T-helper 2 cell treated with Interferon-gamma antibody and Interleukin-4, amounts not matched to agents 100 ng/mL and 5 ng/mL, for 36 hours (primary cell): Measurements from ENCODE around the gene LDAH. TPM values are rescaled to one million over a fixed set of nuclear protein-coding genes. Genes with fewer than 3 reads are reported as not detected.

Experiments used
- intact Hi-C: fragments of 100-400 bp; cut with micrococcal nuclease; formaldehyde crosslinking; loops from one replicate; pipeline ENCODE4 v1.15.1; 2023
- total RNA-seq: library from RNA; stranded (reverse); gene quantifications from 2 replicates; pipeline ENCODE4 v1.2.3, GENCODE V29; 2022

The LDAH gene
- total RNA-seq, 1 donor from 2014 or later = 31.3 TPM

DNA sequence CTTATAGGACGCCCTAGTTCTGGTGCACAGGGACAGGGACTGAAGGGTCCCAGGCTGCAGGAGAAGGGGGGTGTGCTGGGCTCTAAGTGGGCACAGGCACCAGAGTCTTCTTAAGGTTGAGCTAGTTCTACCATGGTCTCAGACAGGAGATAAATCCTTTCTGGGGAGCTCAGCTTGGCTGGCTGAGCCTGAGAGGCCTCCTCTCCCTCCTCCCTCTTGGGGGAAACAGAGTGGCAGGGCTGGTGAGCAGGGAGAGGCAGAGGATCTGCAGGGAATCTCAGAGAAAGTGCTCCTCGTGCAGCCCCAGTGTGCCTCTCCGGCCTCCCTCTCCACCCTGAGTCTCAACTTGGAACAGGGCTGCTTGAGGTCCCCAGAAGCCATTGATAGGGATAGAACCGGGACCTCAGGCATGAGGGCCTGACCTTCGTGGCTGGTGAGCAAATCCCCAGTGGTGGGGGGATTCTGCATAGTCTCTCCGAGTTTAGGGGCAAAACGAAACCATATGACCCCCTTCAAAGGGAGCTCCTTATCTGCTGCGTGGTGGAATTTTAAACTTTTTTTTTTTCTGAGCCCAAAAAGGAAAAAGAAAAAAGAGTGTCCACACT, 153.9 kb downstream of the LDAH start:
- intact Hi-C loops = no loop called here

GRCh38 chr2:20668451-20668850, 154.4 kb downstream of the LDAH start:
- intact Hi-C loops = no loop called here

DNA sequence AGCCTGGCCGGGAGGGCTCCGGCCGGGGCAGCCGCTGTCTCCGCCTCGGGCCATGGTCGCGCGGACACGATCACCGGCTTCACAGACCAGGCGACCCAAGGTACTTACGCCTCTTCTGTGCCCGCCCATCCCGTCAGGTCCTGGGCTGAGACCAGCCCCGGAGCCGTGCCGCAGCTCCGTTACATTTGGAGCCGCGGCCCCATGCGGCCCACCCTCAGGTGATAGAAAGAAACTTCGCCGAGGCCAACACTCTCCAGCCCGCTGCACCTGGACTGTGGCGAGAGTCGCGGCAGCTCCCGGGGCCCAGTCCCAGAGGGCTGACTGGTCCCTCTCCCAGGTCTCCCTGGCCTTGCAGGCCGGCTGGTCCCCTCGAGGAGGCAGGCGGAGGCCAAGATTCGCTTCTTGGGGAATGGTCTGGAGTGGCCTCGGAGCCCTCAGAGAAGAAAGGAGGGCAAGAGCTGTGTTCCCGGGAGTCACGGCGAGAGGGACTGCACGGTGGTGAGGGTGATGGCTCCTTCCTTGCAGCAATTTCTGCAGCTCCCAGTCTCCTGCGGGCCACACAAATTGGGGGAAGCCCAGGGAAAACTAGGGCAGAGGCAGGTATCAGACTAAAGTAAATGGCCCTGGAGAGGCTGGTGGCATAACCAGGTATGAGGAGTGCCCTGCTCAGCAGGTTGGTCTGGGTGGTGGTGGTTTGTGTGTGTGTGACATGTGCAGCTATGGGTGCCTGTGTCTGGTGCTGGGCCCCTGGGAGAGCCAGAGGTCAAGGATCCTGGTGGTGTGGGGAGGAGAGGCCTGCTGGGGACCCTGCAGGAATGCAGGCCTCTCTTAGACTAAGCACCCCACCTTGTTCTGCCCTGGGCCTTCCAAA, 155.1 kb downstream of the LDAH start:
- intact Hi-C loops = no loop called here

DNA sequence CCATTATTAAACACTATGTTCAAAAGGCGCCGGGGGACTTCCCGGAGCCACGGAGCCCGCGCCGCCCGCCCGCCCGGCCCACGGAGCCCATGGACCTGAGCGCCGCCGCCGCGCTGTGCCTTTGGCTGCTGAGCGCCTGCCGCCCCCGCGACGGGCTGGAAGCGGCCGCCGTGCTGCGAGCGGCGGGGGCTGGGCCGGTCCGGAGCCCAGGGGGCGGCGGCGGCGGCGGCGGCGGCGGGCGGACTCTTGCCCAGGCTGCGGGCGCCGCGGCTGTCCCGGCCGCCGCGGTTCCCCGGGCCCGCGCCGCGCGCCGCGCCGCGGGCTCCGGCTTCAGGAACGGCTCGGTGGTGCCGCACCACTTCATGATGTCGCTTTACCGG, 155.8 kb downstream of the LDAH start:
- intact Hi-C loops = no loop called here

DNA sequence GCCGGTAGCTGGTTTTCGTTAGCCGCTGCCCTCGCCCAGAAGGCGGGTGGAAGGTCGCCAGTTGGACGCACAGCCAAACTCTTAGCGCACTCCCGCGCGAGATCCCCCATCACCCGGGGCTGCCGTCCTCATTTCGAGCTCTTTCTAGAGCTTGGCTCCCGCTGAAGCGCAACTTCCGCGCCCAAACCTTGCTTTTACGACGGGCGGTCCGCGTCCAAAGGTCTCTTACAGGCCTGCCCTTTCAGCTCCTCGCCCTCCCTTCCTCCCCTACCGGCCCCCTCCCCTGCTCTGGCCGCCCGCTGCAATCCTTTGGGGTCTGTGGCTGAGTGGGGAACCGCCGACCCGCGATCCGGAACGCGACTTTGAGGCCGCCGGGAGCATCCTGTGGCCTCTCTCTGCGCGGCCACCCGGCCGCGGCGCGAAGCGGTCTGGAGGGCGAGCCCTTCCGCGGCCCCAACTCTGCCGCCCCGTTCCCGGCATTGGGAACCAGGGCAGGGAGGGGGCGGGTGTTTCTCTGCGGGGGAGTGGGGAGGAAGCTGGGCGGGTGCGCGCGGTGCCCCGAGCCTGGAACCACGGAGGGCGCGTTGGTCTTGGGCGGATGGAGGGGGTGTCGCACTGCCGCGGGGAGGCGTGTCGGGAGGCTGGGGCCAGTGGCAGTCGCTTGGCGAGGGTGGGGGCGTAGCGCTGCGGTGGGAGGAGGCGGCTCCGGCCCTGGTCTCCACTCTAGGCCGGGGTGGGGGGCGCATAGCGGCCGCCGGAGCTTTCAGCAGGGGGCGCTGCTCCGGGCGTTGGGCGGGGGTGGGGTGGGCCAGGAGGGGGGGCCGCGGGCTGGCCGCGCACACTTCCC, 156.4 kb downstream of the LDAH start, which contains the start of gene GDF7:
TSS of gene GDF7 (plus strand) at position 841 of the 847 bp plus-strand sequence. CDS start 96 bp downstream, outside the sequence.
- intact Hi-C loops = loop anchor here (1.0 kb wide), 1 partner anchor 15 kb away; the partner anchor contains the start of gene HS1BP3

GRCh38 chr2:20666005-20666303, 156.9 kb downstream of the LDAH start:
- intact Hi-C loops = loop anchor here (1.0 kb wide), 1 partner anchor 15 kb away; the partner anchor contains the start of gene HS1BP3

- intact Hi-C loops = loop anchor here (1.0 kb wide), 1 partner anchor 14 kb away; the partner anchor contains the start of gene HS1BP3
Observed at GRCh38 chr2:20665243-20666004, 157.5 kb downstream of the LDAH start.

- intact Hi-C loops = loop anchor here (5.0 kb wide), 3 partner anchors 118 to 653 kb away; no protein-coding TSS in a partner anchor
Observed at GRCh38 chr2:20664431-20665242, 158.3 kb downstream of the LDAH start.

- intact Hi-C loops = loop anchor here (5.0 kb wide), 3 partner anchors 118 to 653 kb away; no protein-coding TSS in a partner anchor
Observed at GRCh38 chr2:20664071-20664390, 158.9 kb downstream of the LDAH start.

GRCh38 chr2:20663196-20664070, 159.5 kb downstream of the LDAH start:
- intact Hi-C loops = loop anchor here (5.0 kb wide), 3 partner anchors 119 to 654 kb away; no protein-coding TSS in a partner anchor

- intact Hi-C loops = loop anchor here (5.0 kb wide), 3 partner anchors 120 to 655 kb away; no protein-coding TSS in a partner anchor
Observed at GRCh38 chr2:20662308-20662937, 160.5 kb downstream of the LDAH start.

GRCh38 chr2:20661421-20662307, 161.2 kb downstream of the LDAH start:
- intact Hi-C loops = loop anchor here (1.0 to 5.0 kb wide), 4 partner anchors 121 to 656 kb away; no protein-coding TSS in a partner anchor

DNA sequence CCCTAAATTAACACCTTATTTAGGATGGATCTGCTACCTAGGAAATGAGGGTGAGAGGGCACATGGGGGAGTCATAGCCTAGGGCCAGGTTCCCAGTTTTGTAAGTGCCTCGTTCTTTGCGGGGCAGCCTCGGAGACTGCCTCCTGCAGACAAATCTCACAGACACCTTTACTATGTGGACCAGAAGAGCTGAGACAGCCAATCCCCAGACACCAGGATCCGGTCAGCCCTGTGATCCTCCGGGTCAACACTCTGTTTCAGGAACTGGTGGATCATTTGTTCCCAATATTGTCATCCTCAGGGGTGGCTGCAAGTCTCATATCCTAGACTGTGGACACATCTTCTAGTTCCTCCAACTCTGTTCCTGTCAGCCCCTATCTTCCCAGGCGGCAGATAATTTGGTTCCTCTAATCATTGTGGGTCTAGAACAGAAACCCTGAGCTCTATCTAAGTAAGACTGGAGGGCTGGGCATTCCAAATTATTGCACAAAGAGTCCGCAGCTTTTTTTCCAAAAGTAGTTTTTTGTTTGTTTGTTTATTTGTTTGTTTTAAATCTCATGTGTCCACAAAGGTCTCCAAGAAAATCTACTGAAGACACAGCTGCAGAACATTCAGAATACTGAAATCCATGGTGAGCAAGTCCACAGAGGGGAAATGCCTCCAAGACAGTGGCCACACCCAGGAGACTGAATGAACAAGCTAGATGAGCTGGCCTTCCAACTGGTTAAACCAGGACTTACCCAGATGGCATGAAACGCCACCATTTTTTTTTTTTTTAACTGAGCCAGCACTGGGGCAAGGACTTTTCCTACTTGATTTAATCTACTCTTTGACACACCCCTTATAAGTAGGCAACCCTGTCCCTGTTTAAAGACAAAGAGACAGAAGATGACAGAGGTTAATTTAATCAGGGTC, 162.1 kb downstream of the LDAH start:
- intact Hi-C loops = loop anchor here (1.0 to 5.0 kb wide), 4 partner anchors 122 to 657 kb away; no protein-coding TSS in a partner anchor

DNA sequence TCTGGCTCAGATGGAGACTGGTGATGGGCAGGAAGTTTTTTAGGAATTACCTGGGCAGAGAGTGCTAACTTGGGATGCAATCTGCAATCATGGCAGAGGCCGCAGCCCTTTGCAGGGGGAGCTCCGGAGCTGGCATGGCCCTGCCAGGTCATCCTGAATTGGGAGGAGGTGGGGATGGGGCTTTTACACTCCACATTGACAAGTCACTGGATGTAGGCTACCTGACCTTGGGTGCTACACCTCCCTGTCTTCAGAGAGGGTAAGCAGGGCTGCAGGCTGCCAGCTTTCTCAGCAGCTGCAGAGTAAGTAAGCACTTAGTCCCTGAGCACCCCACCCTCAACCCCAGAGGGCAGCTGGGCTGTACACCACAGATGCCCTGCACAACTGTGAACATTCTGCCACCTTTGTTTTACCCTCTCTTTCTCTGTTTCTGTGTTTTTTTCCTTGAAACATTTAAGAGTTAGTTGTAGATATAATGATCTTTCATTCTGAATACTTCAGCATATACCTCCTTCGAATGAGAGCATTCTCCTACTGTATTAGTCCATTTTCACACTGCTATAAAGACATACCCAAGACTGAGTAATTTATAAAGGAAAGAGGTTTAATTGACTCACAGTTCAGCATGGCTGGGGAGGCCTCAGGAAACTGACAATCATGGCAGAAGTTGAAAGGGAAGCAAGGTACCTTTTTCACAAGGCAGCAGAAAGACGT, 165.2 kb downstream of the LDAH start:
- intact Hi-C loops = loop anchor here (10.0 kb wide), 1 partner anchor 413 kb away; no protein-coding TSS in a partner anchor

DNA sequence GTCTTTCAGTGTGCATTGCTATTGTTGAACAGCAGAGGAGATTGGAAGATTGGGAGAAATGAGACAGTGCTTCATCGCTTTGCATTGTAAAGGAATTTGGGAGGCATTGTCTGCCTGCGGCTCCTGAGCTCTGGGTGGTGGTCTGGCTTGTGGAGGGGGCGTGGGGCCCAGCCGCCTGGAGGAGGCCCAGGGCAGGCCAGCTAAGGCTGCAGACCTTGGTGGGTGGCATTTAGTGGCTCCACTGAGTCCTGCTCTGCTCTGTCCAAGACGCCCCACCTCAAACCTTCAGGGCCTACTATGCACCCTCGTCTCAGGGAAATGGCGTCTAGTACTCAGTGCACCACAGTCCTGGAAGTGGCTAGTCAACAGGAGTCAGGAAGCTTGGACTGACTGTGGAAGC, 166.3 kb downstream of the LDAH start:
- intact Hi-C loops = loop anchor here (10.0 kb wide), 1 partner anchor 412 kb away; no protein-coding TSS in a partner anchor
